Osteoblast (primary cell): ENCODE data around the gene TBXAS1. TPM values are rescaled to one million over a fixed set of nuclear protein-coding genes. Genes with fewer than 3 reads are reported as not detected.

Experiments
- DNase-seq: peaks from one replicate; pipeline ENCODE4 v3.0.0; 2011; ENCODE audit warnings: low spot score, mixed read lengths; ENCODE audit not compliant: insufficient read length; ENCODE audit errors: missing footprints
- H2AFZ ChIP-seq: 2 replicates; pipeline ENCODE4 v1.6.0; 2011; ENCODE audit warnings: mild to moderate bottlenecking, low read length
- H3K27ac ChIP-seq: 2 replicates; pipeline ENCODE4 v1.5.1; 2011; ENCODE audit warnings: mild to moderate bottlenecking, low read depth, low read length, moderate library complexity
- H3K27me3 ChIP-seq: 2 replicates; pipeline ENCODE4 v1.6.0; 2012; ENCODE audit warnings: mild to moderate bottlenecking, control low read depth, inconsistent platforms, low read length, moderate library complexity; ENCODE audit not compliant: insufficient read depth
- H3K36me3 ChIP-seq: 2 replicates; pipeline ENCODE4 v1.5.1; 2011; ENCODE audit warnings: mild to moderate bottlenecking, low read length, control low read depth, moderate library complexity; ENCODE audit not compliant: insufficient read depth
- H3K4me1 ChIP-seq: 2 replicates; pipeline ENCODE4 v1.5.1; 2011; ENCODE audit warnings: mild to moderate bottlenecking, low read length, control low read depth, moderate library complexity; ENCODE audit not compliant: insufficient read depth
- H3K4me2 ChIP-seq: 2 replicates; pipeline ENCODE4 v1.6.0; 2011; ENCODE audit warnings: mild to moderate bottlenecking, low read length; ENCODE audit not compliant: insufficient read depth
- H3K4me3 ChIP-seq: fragments of 200-600 bp; sonication (generic); 3 replicates; pipeline ENCODE4 v1.5.1; 2012; ENCODE audit warnings: mild to moderate bottlenecking, low read length, inconsistent platforms; ENCODE audit not compliant: insufficient read depth
- H3K79me2 ChIP-seq: 2 replicates; pipeline ENCODE4 v1.6.0; 2012; ENCODE audit warnings: mild to moderate bottlenecking, low read length, control low read depth, inconsistent platforms; ENCODE audit not compliant: insufficient read depth
- H3K9me3 ChIP-seq: 2 replicates; pipeline ENCODE4 v1.5.1; 2011; ENCODE audit warnings: low read depth, low read length, control low read depth
- H4K20me1 ChIP-seq: 2 replicates; pipeline ENCODE4 v1.6.0; 2012; ENCODE audit warnings: mild to moderate bottlenecking, low read length, control low read depth; ENCODE audit not compliant: insufficient read depth
- CTCF ChIP-seq: IDR thresholded peaks from 2 replicates; pipeline ENCODE4 v1.5.1; 2011; ENCODE audit warnings: mild to moderate bottlenecking, low read depth, low read length, moderate library complexity; ENCODE audit errors: extremely low read depth
- total RNA-seq: library from RNA; depleted of rRNA; stranded (reverse); fragments of >200 nt; gene quantifications from 2 replicates; pipeline ENCODE4 v1.2.3, GENCODE V29; 2012

TBXAS1 gene
- total RNA-seq, 1 donor = 0.72 TPM

GRCh38 chr7:139931190-139931934 lies 102.3 kb downstream of the TBXAS1 start:
- no peaks in the 10 kb centered on the region for H3K9me3 ChIP-seq
- no peak overlapping the region for H3K4me3 ChIP-seq
- no peak for TF ChIP-seq CTCF
- H3K79me2 ChIP-seq = no peaks in the 10 kb centered on the region
- no peak overlapping the region for H3K27ac ChIP-seq
- no peaks in the 10 kb centered on the region for H4K20me1 ChIP-seq
- H3K4me1 ChIP-seq = peaks cover under 1% of the 10 kb centered on the region
- no peak for DNase-seq
- H3K36me3 ChIP-seq = no peaks in the 10 kb centered on the region
- H3K27me3 ChIP-seq = no peaks in the 10 kb centered on the region
- H2AFZ ChIP-seq = no peak overlapping the region
- no peak overlapping the region for H3K4me2 ChIP-seq

DNA sequence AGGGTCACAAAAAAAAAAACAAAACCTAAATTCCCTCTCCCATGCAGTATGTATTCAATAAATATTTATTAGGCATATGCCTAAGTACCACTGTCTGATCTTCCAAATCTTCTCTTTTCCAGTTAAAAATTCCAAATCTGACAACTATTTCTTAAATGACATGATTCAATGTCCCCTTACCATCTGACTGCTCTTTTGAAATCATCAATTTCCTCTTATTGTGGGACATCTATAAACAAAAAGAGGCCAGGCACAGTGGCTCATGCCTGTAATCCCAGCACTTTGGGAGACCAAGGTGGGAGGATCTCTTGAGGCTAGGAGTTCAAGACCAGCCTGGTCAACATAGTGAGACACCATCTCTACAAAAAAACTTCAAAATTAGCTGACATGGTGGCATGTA lies 103.5 kb downstream of the TBXAS1 start:
- no peak overlapping the region for H3K4me2 ChIP-seq
- H3K4me1 ChIP-seq = peaks cover 12% of the 10 kb centered on the region
- H3K27me3 ChIP-seq = no peaks in the 10 kb centered on the region
- TF ChIP-seq CTCF = no peak
- no peaks in the 10 kb centered on the region for H3K36me3 ChIP-seq
- H3K79me2 ChIP-seq = no peaks in the 10 kb centered on the region
- H2AFZ ChIP-seq = no peak overlapping the region
- DNase-seq = no peak
- H3K4me3 ChIP-seq = no peak overlapping the region
- H3K9me3 ChIP-seq = no peaks in the 10 kb centered on the region
- no peaks in the 10 kb centered on the region for H4K20me1 ChIP-seq
- H3K27ac ChIP-seq = no peak overlapping the region

DNA sequence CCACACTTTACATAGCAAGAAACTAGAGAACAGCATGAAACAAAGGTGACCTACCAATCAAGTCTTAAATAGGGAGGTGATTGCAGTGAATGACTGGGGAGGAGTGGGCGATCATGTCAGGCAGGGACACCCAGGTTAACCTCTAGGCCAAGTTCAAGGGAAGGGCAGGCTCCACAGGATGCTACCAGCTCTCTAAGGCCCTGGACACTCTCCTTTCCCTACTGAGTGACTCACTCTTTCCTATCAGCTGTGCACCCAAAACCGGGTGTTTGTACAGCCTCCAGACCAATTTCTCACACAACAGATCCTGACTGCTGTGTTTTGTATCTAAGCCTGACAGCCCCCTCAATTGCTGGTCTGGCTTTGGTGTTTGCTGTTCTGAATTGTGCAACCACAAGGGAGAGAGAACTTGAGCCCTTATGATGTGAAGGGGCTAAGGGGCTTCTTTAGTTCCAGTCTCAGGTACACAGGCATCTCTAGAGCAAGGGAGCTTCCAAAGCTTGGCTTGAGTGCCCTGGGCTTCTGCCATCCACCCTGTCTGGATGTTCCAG lies 107.8 kb downstream of the TBXAS1 start:
- H3K27me3 ChIP-seq = peaks cover 2% of the 10 kb centered on the region
- H3K9me3 ChIP-seq = no peaks in the 10 kb centered on the region
- H3K4me3 ChIP-seq = no peak overlapping the region
- no peaks in the 10 kb centered on the region for H3K79me2 ChIP-seq
- no peaks in the 10 kb centered on the region for H4K20me1 ChIP-seq
- no peak overlapping the region for H2AFZ ChIP-seq
- peak overlapping the region; percentile 21 for H3K27ac ChIP-seq
- H3K36me3 ChIP-seq = no peaks in the 10 kb centered on the region
- no peak overlapping the region for H3K4me2 ChIP-seq
- peaks cover 12% of the 10 kb centered on the region for H3K4me1 ChIP-seq
- DNase-seq = peak; percentile 91
- no peak for TF ChIP-seq CTCF

DNA sequence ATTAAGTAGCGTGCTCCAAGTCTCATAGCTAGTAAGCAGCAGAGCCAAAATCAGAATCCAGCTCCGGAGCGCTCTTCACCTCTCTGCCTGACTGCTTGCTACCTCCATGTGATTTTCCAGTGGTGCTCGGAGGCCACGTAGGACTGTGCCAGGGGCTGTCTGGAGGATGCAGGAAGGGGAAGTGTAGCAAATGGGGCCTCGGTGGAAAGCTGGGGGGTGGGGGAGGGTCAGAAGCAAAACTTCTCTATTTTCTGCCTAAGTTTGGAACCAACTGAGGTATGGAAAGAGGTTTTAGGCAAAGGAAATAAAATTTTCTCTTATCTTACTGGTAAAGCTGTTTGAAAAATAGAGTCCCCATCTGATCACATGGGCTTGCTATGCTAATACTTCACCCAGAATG lies 108.7 kb downstream of the TBXAS1 start:
- no peak overlapping the region for H2AFZ ChIP-seq
- no peaks in the 10 kb centered on the region for H3K9me3 ChIP-seq
- no peak overlapping the region for H3K4me2 ChIP-seq
- no peak for DNase-seq
- H3K36me3 ChIP-seq = no peaks in the 10 kb centered on the region
- TF ChIP-seq CTCF = no peak
- no peak overlapping the region for H3K4me3 ChIP-seq
- no peaks in the 10 kb centered on the region for H4K20me1 ChIP-seq
- H3K79me2 ChIP-seq = no peaks in the 10 kb centered on the region
- no peak overlapping the region for H3K27ac ChIP-seq
- peaks cover 2% of the 10 kb centered on the region for H3K27me3 ChIP-seq
- peaks cover 12% of the 10 kb centered on the region for H3K4me1 ChIP-seq
